ENCODE measurements around the gene TRIO.

The TRIO gene

DNA sequence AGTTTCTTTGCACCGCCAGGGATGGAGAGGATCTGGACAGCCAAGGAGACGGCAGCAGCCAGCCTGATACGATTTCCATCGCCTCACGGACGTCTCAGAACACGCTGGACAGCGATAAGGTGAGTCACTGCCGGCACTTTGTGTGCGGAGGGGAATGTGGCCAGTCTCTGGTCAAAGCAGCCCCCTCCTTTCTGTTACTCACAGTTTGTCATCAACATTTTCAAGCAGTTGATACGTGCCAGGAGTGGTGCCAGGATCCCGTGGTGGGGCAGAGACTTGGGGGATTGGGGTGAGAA lies 263.4 kb downstream of the TRIO start:
- FAIRE-seq (peak; percentile 94), DNase-seq (ENCODE audit: low spot score) (peak; percentile 84)

DNA sequence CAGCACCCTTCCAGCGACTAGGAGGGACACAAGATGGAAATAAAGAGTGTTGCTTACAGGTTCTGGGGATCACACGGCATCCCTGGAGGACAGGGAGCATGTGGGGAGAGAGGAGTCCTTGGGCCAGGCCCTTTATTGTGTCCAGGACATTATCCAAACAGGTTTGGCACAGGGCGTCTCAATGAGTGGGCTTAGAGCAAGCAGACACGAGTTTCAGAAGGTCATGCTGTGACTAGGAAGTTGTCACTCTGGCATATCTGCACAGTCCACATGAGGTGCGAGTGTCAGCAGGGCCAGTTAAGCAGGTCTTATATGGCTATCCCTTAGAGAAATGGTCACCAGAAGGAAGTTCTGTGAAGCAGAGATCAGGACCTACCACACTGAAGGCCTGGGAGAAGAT lies 263.9 kb downstream of the TRIO start:
- FAIRE-seq (no peak), DNase-seq (ENCODE audit: low spot score) (no peak)

DNA sequence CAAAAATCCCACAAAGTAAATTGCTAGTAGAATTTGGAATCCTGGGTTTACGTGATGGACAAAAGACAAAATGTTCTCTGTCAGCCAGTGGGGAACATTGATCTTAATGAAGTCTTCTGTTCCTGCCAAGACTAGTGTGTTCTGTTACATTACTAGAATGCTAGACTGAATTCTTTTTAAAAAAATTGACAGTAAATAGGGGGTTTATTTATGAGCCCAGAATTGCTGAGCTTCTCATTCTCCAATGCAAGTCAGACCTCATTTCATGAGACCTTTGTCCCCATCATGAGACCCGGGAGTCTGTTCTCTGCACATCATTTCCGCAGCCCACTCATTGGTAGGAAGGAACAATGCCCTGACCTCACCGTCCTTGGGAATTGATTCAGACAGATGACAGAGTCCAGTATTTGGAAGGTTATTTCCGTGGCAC lies 264.6 kb downstream of the TRIO start:
- FAIRE-seq (no peak), DNase-seq (ENCODE audit: low spot score) (no peak)

DNA sequence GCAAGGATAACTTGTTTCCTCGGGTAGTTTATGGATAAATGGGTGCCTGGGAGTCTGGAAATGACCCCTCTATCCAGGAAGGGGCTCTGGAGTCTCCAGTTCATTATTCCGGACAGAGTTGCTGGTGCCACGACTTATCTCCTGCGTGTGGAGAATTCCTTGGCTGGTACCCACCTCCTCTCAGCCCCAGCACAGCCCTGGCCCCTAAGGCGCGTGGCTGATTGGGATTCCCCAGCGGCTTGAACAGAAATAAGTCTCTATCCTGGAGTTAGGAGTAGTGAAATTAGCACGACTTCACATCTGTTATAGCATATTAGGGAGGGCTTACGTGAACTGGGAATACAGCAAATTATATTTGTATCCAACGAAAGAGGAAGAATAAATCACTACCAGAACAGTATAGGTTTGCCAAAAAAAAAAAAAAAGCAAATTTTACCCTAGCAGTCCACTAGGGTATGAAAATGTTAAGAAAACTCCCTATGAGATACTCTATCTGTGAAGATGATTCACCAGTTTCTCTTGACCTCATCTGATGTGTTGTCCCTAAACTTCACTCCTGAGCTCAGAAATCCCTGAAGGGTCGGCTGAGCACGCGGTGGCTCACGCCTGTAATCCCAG lies 265.9 kb downstream of the TRIO start:
- FAIRE-seq = no peak

DNA sequence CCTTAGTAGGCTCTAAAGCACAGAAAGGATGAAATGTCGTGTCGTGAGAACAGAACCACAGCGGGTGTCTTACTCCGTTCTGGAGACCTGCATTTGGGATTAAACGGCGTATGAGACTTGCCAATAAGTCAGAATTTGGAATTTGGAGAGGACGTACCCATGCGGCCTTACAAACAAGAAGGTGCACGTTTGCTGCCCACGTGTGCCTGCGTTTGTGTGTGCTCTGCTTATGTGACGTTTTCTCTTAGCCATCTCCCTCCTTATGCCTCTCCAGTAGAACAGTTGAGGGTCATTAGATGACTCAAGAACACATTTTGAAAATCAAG lies 266.9 kb downstream of the TRIO start:
- FAIRE-seq (no peak), DNase-seq (ENCODE audit: low spot score) (no peak)

More for the DNA sequence above, 265.9 kb downstream of the TRIO start:
- no peak for DNase-seq (ENCODE audit: low spot score)

DNA sequence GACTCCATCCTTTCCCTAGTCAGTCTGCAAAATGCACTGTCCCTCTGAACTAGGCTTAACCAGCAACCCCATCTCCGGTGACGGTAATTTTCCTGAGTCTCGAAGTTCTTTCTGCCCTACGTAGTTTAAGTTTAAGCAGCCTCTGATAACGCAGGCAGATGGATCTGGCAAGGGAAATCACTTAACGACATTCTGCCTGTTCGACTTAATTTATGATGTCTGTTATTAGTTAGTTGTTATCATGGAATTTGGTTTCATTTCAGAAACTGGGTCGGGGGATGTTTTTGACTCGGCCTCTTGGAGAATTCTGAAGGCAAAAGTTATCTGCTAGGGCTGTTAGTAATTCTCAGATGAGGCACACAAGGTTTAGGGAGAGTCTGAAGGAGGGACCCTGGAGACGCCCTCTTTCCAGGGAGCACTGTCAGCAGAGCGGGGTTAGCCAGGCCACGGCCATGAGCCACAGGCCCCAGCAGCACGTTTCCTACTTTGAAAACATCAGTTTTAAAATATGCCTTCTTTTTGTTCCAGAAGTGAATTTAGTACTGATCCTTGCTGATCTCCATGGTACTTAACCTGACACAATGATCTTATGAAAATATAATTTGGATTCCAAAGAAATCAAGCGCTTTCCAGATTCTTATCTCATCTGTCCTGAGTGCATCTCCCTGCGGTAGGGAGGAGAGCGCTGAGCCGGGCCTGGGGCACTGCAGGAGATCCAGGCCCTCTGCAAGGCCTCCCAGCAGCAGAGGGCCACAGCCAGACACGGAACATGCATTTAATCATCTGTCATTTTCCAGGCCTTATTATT lies 267.5 kb downstream of the TRIO start:
- FAIRE-seq = no peak
- DNase-seq (ENCODE audit: low spot score) = no peak

DNA sequence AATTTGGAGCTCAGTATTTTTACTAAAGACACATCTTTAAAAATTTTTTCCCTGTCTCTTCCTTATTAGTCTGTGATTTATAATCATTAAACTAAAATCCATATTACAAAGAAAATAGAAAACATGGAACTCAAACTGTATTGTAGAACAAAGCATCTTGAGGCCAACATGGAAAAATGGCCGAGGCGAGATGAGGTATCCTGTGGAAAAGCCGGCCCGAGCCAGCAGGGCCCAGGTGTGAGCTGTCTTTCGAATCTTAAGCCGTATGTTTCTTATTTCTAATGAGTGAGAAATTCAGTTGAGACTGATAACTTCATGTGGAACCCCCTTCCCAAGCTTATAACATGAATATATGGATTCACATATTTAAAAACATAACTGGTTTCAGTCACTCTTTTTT lies 268.1 kb downstream of the TRIO start:
- DNase-seq (ENCODE audit: low spot score) = no peak
- no peak for FAIRE-seq

DNA sequence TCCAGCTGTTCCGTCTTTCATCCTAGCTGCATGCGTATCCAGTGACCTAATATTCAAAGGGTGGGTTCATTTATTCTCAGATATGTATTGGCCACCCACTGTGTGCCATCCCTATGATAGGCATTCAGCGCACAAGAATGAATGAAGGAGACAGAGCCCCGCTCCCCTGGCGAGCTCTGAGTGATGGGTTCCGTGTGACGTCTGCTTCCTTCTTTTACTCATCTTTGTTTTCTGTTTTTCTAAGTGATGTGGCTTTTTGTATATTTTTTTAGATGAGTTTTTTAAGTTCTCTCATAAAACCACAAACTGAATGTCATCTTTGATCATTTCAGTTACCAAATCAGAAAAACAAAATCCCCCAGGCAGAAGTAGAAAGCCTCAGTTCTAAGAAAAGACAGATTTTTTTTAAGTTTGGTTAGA lies 270.2 kb downstream of the TRIO start:
- FAIRE-seq = no peak
- DNase-seq (ENCODE audit: low spot score) = no peak

DNA sequence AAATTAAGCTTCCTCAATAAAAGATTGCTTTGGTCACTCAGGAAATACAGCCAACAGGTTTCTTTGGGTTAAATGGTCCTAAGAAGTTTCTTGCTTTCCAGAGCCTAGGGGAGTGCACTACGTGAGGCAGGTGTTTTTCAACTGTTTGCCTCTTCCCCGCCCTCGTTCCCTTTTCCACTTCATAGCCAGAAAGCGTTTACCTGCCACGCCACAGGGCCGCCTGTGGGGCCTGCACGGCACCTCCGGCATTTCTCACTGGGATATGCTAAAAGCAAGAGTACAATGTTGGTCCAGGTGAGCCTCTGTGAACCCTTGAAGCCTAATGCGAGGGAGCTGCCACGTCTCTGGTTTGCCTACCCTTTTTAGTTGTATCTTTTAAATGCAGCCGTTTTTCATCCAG lies 270.9 kb downstream of the TRIO start:
- DNase-seq (ENCODE audit: low spot score) (no peak), FAIRE-seq (no peak)

DNA sequence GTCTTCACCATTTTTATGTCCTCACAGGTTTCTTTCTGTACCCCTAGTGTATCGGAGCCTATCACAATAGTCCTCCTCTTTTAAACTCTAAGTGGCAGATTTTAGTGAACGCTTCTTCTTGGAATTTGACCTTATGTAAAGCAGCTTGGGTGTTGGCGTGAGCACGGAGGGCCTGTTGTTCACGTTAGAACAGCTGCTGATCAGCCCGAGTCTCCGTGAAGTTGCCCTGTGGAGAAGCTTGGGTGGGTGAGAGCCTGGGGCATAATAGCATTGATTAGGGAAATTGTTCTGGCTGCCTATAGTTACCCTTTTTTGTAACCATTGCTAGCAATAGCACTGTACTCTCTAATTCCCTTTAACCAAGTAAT lies 271.5 kb downstream of the TRIO start:
- DNase-seq (ENCODE audit: low spot score) (no peak), FAIRE-seq (no peak)

DNA sequence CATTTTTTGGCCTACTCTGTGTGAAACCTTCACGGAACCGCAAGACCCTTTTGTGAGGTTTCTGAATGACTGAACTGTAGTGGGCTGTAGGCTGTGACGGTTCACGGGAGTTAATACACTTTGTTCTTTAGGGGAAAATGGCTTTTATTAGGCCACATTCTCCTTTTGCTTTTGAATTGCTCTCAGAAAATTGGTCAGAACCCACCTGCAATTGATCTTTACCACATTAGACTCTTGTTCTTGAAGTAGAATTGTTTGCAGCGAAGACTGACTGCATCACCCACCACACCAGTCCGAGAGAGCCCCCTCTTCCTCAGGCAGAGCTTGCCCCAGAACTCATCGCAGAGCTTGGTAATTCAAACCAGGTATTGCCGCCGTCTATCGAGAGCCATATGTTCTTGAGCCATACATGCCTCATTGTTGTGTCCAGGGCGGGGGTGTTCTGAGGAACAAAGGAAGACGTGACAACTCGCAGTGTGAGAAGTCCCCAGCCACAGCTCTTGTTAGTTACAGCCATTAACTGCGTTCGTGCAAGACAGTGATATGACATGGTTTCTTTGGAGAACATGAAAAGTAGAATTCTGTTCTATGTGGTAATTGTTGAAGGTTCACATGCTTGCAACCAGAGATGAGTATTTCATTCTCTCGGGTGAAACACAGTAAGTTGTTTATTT lies 272.0 kb downstream of the TRIO start:
- no peak for DNase-seq (ENCODE audit: low spot score)
- FAIRE-seq = no peak

DNA sequence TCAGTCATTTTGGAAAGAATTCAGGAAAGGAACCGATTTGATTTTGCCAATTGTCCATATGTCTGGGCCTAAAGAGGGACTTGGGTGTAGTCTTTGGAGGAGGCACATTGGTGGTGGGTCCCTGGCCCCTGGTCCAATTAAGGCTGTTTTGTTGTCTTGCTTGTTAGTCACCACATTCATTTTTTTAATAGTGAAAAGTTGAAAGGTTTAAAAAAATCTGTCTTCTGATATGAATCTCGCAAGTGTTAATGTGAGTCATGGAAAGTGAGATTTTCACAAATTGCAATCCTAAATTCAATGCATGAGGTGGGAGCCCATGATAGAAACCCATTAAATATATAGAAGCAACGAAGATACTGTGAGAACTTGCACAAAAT lies 272.5 kb downstream of the TRIO start:
- FAIRE-seq (no peak), DNase-seq (ENCODE audit: low spot score) (no peak)

DNA sequence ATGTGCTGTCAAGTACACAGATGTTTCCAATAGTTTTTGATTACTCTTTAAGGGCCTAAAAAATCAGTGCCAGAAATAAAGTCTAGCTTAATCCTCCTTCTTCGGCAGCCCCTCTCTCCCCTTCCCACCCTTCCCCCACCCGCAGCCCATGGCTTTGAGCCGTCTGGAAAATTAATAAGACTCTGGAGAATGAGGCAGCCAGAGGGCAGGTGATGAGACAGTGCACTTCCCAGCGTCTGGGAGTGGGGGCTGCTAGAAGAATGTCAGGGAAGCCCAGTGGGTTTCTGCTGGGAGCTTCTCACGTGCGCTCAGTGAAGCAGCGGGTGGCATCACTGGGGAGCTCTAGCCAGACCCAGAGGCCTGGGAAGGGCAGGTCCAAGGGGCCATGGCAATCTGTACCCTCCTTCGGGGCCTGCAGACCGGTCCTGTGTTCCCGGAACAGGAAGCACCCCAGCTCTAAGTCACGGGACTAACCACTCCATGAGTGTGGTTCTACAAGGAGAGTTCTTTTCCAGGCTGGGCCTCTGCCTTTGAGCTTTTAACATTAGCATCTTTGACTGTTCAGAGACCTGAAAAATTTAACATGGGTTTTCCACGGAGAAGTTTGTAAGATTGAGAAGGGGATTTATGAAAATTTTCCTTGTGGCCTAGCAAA lies 273.6 kb downstream of the TRIO start:
- FAIRE-seq (no peak), DNase-seq (ENCODE audit: low spot score) (no peak)

DNA sequence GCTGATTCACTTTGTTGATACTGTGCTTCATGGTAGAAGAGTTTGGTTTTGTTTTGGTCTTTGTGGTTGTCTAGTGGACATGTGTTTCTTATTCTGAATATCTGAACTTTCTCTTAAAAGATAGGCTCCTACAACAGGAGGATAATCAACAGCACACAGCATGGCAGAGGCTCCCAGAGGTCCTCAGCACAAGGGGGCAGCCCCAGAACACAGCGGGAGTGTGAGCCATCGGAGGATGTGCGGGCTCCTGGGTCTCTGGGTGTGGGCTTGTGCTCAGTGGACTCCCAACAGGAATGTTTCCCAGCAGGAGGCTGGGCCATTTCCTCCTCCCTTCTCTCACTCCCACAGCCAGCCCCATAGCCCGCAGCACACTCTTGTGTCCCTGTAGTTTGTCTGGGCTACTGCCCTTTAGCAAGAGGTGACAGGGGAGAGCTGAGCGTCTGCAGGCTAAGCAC lies 274.2 kb downstream of the TRIO start:
- no peak for DNase-seq (ENCODE audit: low spot score)
- FAIRE-seq = no peak

DNA sequence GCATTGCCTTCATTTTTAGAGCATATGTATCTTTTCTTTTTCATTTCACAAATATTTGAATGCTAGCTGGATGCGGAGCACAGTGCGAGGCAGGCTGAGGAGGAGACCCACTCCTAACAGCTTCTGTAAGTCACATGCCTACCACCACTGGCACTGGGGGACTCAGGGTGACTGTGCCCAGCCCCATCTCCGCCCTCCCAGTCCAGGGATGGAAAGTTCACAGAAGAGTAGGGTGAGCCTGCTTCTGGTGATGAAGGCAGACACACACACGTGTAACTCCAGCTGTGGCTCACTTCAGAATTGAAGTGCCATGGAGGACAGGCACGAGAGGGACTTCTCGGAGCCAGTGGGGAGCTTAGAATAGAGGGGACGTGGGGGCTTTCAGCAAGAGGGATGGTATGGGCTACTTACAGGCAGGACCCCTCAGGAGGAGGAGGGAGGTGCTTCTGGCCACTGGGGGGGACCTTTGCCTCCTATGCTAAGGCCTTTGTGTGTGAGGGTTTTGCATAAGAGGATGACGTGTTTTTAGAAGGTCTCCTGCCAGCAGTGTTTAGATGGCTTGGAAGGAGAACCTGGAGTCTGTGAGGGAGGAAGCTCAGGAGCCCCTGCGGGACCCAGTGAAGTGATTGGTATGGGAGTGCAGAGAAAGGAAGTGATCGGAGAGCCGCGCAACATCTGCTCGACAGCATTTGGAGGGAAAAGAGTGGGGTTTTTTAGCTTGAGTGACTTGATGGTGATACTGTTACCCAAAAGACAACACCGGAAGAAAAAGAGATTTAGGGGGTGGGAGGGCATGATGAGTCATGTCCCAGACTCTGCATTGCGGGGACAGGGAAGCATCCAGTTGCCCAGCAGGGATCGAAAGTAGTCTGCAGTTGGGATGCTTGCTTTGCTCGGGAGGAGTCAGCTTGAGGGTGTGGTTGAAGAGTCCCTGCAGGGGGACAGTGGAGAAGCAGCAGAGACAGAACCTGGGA lies 274.9 kb downstream of the TRIO start:
- no peak for FAIRE-seq
- DNase-seq (ENCODE audit: low spot score) = no peak

DNA sequence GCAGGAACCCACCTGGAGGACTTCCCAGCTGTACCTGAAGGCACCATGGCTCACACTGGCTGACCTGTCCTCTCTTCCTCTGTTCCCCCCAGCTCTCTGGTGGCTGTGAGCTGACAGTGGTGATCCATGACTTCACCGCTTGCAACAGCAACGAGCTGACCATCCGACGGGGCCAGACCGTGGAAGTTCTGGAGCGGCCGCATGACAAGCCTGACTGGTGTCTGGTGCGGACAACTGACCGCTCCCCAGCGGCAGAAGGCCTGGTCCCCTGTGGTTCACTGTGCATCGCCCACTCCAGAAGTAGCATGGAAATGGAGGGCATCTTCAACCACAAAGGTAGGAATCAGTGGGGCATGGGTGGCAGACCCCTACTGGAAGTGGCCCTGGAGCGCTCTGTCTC lies 276.5 kb downstream of the TRIO start:
- FAIRE-seq (peak; percentile 40), DNase-seq (ENCODE audit: low spot score) (no peak)

DNA sequence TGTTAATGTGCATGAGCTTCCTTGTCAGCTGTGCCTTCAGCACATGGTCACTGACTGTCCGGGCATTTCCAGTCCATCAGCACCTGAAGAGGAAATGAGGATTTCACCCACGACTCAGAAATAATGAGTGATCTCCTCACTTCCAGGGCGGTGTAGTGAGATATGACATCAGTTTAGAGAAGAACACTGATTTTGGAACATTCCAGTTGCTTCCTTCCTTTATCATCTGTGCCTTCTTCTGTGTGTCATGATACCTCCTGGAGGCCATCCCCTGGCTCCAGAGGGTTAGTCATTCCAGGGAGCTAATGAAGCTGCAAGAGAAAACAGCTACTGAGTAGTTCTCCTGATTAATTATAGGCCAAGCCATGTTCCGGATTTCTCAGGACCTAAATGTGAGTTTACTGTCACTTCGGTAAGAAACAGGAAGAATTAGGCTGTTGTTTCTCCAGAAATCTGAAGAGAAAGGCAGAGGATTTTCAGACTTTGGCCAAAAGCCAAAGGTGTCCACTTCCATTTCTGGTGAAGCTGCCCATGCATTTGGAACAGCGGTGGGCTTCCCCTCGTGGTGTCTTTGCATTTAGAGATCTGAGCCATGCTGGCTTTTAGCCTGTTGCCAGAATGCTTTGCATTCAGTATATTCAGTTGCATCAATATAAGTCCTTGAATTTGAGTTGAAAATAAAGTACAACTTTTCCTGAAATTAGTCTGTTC lies 277.1 kb downstream of the TRIO start:
- FAIRE-seq (no peak), DNase-seq (ENCODE audit: low spot score) (no peak)

DNA sequence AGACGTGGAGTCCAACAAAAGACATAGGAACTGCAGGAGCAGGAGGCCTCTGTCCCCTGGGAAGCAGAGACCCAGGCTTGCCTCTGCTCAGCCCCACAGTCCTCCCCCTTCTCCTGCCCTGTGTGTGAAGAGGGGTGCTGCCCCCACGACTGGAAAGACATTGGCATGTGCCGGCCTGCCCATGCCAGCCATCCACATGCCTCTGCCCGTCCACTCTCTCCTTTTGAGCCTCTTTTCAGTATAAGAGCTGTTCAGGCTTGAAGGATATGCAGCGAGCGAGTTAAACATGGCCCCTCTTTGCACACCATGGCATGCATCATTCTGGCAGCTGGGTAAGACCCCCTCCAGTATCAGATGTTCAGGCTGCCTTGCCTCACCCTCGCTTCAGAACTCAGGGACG lies 278.7 kb downstream of the TRIO start:
- FAIRE-seq (no peak), DNase-seq (ENCODE audit: low spot score) (no peak)

DNA sequence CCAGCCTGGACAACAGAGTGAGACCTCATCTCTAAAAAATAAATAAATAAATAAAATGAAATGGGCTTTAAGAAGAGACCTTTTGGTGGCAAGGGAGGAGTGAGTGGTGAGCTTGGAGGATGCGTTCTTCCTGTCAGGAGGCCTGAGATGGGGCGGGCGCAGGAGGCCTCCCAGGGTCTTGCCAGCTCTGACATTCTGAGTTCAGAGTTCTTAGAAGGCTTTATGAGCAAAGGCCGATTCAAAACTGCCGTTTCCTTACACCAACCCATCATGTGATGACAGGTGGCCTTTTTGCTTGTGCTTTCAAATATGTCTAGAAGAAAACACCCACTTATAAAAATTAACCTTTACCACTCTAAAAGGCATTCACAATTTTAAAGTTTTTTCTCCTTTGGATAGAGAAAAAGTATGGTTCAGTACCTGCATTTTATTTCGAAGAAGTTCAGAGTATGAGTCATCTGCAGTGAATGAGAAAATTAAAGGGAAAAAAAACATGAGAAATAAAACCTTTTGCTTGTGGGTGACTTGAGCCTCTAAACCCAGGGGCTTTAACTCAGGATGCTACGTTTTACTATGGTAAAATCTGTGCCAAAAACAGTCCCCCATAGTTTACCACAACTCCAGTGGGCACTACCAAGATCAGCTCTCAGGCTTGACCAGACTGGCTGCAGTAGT lies 281.0 kb downstream of the TRIO start:
- DNase-seq (ENCODE audit: low spot score) (no peak), FAIRE-seq (no peak)

DNA sequence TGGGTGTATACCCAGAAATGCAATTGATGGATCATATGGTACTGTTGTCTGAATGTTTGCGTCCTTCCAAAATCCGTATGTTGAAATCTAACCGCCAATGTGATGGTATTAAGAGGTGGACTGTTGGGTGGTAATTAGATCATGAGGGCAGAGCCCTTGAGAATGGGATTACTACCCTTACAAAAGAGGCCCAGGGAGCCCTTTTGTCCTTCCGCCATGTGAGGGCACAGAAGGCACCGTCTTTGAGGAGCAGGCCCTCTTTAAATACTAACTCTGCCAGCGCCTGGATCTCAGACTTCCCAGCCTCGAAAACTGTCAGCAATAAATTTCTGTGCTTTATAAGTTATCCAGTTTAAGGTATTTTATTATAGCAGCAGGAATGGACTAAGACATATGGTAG lies 282.4 kb downstream of the TRIO start:
- FAIRE-seq = no peak
- DNase-seq (ENCODE audit: low spot score) = no peak
